CD8-positive, alpha-beta memory T cell (primary cell): Measurements from ENCODE around the gene SHCBP1. TPM values are rescaled to one million over a fixed set of nuclear protein-coding genes. Genes with fewer than 3 reads are reported as not detected.
A peak's percentile ranks its signal among the peaks of the same experiment; 100 is the strongest.
"Not testable (repeated sequence)": the region's sequence is repeated elsewhere in the genome, so short reads cannot be mapped to it uniquely, and the experiment has no call there.

ENCODE experiments used
- CTCF ChIA-PET: fragments of 350-600 bp; sonication (Branson Sonifier 250); formaldehyde crosslinking; loops from one replicate; lab custom pipeline; 2021; ENCODE audit warnings: antibody characterized with exemption; lab: Charles Lee
- POLR2A ChIA-PET: fragments of 350-600 bp; sonication (Branson Sonifier 250); formaldehyde crosslinking; loops from one replicate; lab custom pipeline; 2021; ENCODE audit warnings: antibody characterized with exemption; lab: Charles Lee
- DNase-seq, 5 donors: peaks; one replicate each; pipeline versions ENCODE4 v3.0.0 to v3.0.0-alpha.2; 2020 to 2022; ENCODE audit warnings: mixed read lengths in 1 of 5
- H3K27ac ChIP-seq: one replicate; pipeline ENCODE4 v1.7.0; 2013; ENCODE audit warnings: low read depth, mild to moderate bottlenecking, low read length, moderate library complexity
- H3K27me3 ChIP-seq: 2 replicates; pipeline ENCODE4 v1.7.0; 2013; ENCODE audit warnings: low read length, mild to moderate bottlenecking; ENCODE audit not compliant: insufficient read depth, poor library complexity, severe bottlenecking
- H3K36me3 ChIP-seq: 2 replicates; pipeline ENCODE4 v1.7.0; 2013; ENCODE audit warnings: mild to moderate bottlenecking, low read length, moderate library complexity; ENCODE audit not compliant: insufficient read depth
- H3K4me1 ChIP-seq: 2 replicates; pipeline ENCODE4 v1.7.0; 2013; ENCODE audit warnings: mild to moderate bottlenecking, low read length, moderate library complexity; ENCODE audit not compliant: insufficient read depth
- H3K4me3 ChIP-seq: 2 replicates; pipeline ENCODE4 v1.7.0; 2013; ENCODE audit warnings: mild to moderate bottlenecking, low read length
- H3K9me3 ChIP-seq: 2 replicates; pipeline ENCODE4 v1.7.0; 2013; ENCODE audit warnings: mild to moderate bottlenecking, low read length
- H3K27ac Mint-ChIP-seq, 8 donors: one replicate each; pipeline ENCODE4 v1.8.0; 2020 to 2021; ENCODE audit warnings: mixed read lengths in 8 of 8, mild to moderate bottlenecking in 6 of 8, inconsistent platforms in 3 of 8, moderate library complexity in 3 of 8
- H3K27me3 Mint-ChIP-seq, 2 donors: one replicate each; pipeline ENCODE4 v1.8.0; 2020 to 2021; ENCODE audit warnings: mixed read lengths in 2 of 2, mild to moderate bottlenecking in 1 of 2, moderate library complexity in 1 of 2
- H3K36me3 Mint-ChIP-seq, 3 donors: one replicate each; pipeline ENCODE4 v1.8.0; 2020 to 2021; ENCODE audit warnings: mixed read lengths in 3 of 3, inconsistent platforms in 1 of 3, mild to moderate bottlenecking in 1 of 3
- H3K4me1 Mint-ChIP-seq, 3 donors: one replicate each; pipeline ENCODE4 v1.8.0; 2020 to 2021; ENCODE audit warnings: mixed read lengths in 3 of 3, inconsistent platforms in 1 of 3, mild to moderate bottlenecking in 1 of 3
- H3K4me3 Mint-ChIP-seq, 7 donors: one replicate each; pipeline ENCODE4 v1.8.0; 2020 to 2021; ENCODE audit warnings: mixed read lengths in 7 of 7, mild to moderate bottlenecking in 6 of 7, moderate library complexity in 4 of 7, inconsistent platforms in 2 of 7
- H3K9me3 Mint-ChIP-seq, 5 donors: one replicate each; pipeline ENCODE4 v1.8.0; 2020 to 2022; ENCODE audit warnings: mixed read lengths in 5 of 5, mild to moderate bottlenecking in 3 of 5, moderate library complexity in 2 of 5, inconsistent platforms in 1 of 5
- polyA plus RNA-seq: library from polyadenylated mRNA; unstranded; fragments of 300-500 nt; fragmentation: Illumina TruSeq; gene quantifications from one replicate; pipeline ENCODE4 v1.2.3, GENCODE V29; 2021
- total RNA-seq, 2 experiments: library from RNA; stranded (reverse); gene quantifications; one replicate each; pipeline ENCODE4 v1.2.3, GENCODE V29; 2021

SHCBP1 gene
- total and polyA plus RNA-seq, 3 experiments from 2014 or later: 1.1 to 38.2 (median 35.6) TPM

DNA sequence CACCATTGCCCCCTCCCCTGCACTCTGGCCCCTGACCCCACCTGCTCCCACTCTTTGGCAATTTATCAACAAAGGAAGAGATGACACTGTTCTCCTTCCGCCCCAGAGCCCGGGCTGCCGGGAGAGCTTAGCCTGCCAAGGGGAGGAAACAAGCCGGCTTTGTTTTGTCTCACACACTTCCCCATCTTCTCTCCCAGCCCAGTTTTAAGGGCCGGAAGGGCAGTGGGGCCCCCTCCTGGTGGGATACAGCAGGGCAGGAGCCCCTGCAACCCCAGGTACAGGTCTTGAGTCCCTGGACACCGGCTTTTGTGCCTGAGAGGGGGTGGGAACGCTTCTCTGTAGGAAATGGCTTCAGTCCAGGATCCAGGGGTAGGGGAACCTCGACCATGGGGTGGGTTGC lies 2.1 kb upstream of the SHCBP1 start:
- H3K9me3 ChIP-seq, H3K9me3 Mint-ChIP-seq, POLR2A ChIA-PET, H3K36me3 Mint-ChIP-seq, CTCF ChIA-PET, H3K4me3 ChIP-seq, H3K27ac Mint-ChIP-seq, H3K36me3 ChIP-seq, H3K27me3 ChIP-seq, DNase-seq, H3K27me3 Mint-ChIP-seq, H3K4me1 ChIP-seq, H3K4me3 Mint-ChIP-seq, H3K27ac ChIP-seq: not testable (repeated sequence)
- H3K4me1 Mint-ChIP-seq: peaks cover 22 to 24% (median 23%) of the 10 kb centered on the region in 3 donors

DNA sequence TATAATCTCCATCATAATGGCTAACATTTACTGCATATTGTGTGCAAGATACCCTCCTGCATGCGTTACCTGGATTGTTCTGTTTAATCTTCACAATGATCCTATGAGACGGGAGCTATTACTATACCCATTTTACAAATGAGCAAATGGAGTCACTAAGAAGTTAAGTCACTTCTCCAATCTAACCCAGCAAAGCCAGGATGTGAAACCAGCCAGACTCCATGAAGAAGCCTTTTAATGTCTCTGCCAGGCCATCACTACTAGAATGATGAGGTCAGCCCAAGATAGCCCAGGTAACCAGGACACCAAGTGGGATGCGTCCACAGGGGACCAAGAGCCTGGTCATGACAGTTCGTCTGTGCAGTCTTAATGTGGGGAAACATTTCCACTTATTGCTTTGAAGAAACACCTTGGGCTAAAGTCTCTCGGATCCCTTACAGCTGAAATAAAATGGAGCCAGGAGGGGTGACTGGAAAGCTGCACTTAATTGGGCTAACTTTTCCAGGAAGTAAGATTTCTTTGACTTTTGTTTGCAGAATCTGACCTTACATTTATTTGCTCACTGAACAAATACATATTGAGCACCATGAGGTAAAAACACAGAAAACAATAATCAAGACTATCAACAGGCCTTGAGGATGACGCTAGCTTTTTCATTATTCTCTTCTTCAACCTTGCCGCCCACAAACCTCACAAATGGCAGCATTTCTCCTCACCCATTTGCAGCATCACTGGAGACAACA lies 926 bp upstream of the SHCBP1 start:
- H3K4me3 ChIP-seq: no peak overlapping the region
- no peaks in the 10 kb centered on the region for H3K27me3 Mint-ChIP-seq
- no peaks in the 10 kb centered on the region for H3K36me3 ChIP-seq
- peaks cover 0 to 2% (median 0%) of the 10 kb centered on the region in 3 donors for H3K36me3 Mint-ChIP-seq
- ChIA-PET CTCF (no interaction called here), POLR2A (no interaction called here)
- H3K27ac ChIP-seq: no peak overlapping the region
- H3K27ac Mint-ChIP-seq: peak overlapping the region in 7 of 8 donors; percentile 1 to 92 (median 63)
- H3K9me3 ChIP-seq: no peaks in the 10 kb centered on the region
- peaks cover 22 to 24% (median 23%) of the 10 kb centered on the region in 3 donors for H3K4me1 Mint-ChIP-seq
- H3K9me3 Mint-ChIP-seq: no peaks in the 10 kb centered on the region
- no peaks in the 10 kb centered on the region for H3K27me3 ChIP-seq
- peaks cover 4% of the 10 kb centered on the region for H3K4me1 ChIP-seq
- H3K4me3 Mint-ChIP-seq: peak overlapping the region; percentile 87 to 95 (median 91)
- DNase-seq: no peak

DNA sequence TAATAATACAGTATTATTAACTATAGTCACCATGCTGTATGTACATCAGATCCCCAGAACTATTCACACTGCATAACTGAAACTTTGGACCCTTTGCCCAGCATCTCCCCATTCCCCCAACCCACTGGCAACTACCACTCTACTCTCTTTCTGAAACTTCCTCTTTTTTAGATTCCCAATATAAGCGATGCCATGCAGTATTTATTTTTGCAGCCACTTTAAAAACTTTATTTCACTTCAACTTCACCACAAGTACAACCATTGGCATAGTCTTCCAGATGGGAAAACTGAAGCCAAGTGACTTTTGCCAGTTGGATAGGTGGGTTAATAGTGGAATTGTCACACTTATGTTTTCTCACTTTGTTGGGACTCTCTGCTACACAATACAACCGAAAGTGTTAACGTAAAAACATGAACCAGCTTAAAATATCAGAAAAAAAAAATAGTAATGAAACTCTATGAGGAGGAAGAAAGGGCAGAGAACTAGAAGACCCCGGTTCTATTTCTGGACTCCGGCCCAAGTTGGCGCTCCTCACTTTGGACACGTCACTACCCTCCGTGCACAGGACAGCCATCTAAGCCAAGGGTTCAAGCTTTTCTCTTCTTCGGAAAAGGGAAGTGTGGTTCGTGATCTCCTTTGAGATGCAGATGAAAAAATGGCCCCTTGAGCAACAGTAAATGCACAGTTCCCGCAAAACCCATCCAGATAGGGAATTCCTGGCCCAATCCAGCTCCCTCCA lies 743 bp downstream of the SHCBP1 start:
- H3K4me3 Mint-ChIP-seq: peak overlapping the region; percentile 87 to 95 (median 91)
- ChIA-PET POLR2A (no interaction called here), CTCF (no interaction called here)
- H3K4me1 Mint-ChIP-seq: peaks cover 22 to 29% (median 24%) of the 10 kb centered on the region in 3 donors
- Histone ChIP-seq H3K27me3 (no peaks in the 10 kb centered on the region), H3K36me3 (no peaks in the 10 kb centered on the region), H3K9me3 (no peaks in the 10 kb centered on the region), H3K4me1 (peaks cover 4% of the 10 kb centered on the region), H3K4me3 (peak overlapping the region; percentile 67), H3K27ac (peak overlapping the region; percentile 59)
- no peaks in the 10 kb centered on the region for H3K27me3 Mint-ChIP-seq
- no peaks in the 10 kb centered on the region for H3K9me3 Mint-ChIP-seq
- H3K27ac Mint-ChIP-seq: peak overlapping the region in 6 of 8 donors; percentile 42 to 89 (median 69)
- DNase-seq: no peak
- H3K36me3 Mint-ChIP-seq: peaks cover 0 to 2% (median 0%) of the 10 kb centered on the region in 3 donors

DNA sequence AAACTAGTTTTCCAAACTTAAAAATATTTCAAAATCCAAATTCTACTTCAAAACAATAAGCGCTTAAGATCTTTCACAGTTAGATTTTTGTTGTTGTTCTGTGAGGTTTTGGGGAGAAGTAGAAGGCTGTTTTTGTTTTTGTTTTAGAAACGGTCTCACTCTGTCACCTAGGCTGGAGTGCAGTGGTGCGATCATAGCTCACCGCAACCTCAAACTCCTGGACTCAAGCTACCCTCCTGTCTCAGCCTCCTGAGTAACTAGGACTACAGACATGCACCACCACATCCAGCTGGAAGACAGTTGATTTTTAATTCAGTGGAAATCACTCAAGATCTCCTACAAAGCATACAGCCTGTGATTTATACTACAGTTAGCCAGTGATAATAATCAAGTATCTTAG lies 2.7 kb downstream of the SHCBP1 start:
- CTCF ChIA-PET: no interaction called here
- DNase-seq: no peak

DNA sequence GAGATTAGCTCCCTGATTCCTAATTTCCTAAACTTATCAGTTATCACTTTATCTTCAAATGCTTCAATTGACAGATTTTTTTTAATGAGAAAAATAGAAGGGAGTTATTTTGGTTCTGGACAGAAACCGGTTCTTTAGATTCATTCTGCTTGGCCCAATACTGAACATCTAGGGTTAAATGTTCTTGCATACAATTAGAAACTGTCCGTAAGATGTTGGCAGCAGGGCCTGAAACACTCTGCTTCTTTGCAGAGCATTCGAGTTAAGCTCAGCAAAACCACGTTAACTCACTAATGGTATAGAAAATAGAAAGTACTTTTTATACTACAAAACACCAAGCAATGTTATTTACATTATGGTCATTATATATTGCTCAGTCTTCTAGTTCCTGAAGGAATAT lies 7.2 kb downstream of the SHCBP1 start:
- Histone ChIP-seq H3K27ac (no peak overlapping the region), H3K4me1 (no peaks in the 10 kb centered on the region), H3K27me3 (no peaks in the 10 kb centered on the region), H3K36me3 (no peaks in the 10 kb centered on the region), H3K9me3 (no peaks in the 10 kb centered on the region), H3K4me3 (no peak overlapping the region)
- ChIA-PET POLR2A (no interaction called here), CTCF (interaction anchor here (0.5 kb wide), 1 partner anchor 52 kb away, joined by 3 read pairs; no protein-coding TSS in a partner anchor)
- DNase-seq: no peak
- Mint-ChIP-seq H3K9me3 (no peaks in the 10 kb centered on the region), H3K4me1 (peaks cover 0 to 6% (median 2%) of the 10 kb centered on the region in 3 donors), H3K27me3 (no peaks in the 10 kb centered on the region), H3K36me3 (no peaks in the 10 kb centered on the region), H3K4me3 (no peak overlapping the region), H3K27ac (no peak overlapping the region)

More for the DNA sequence above, 2.7 kb downstream of the SHCBP1 start:
- no peak overlapping the region for H3K4me3 ChIP-seq
- no peaks in the 10 kb centered on the region for H3K27me3 Mint-ChIP-seq
- no peak overlapping the region for H3K27ac Mint-ChIP-seq
- H3K36me3 Mint-ChIP-seq: peaks cover 0 to 2% (median 0%) of the 10 kb centered on the region in 3 donors
- H3K27me3 ChIP-seq: no peaks in the 10 kb centered on the region
- H3K36me3 ChIP-seq: no peaks in the 10 kb centered on the region
- no peaks in the 10 kb centered on the region for H3K9me3 ChIP-seq
- no peaks in the 10 kb centered on the region for H3K9me3 Mint-ChIP-seq
- no peak overlapping the region for H3K27ac ChIP-seq
- POLR2A ChIA-PET: interaction anchor here (0.6 kb wide), 1 partner anchor 10 kb away, joined by 4 read pairs; no protein-coding TSS in a partner anchor
- H3K4me1 ChIP-seq: peaks cover 4% of the 10 kb centered on the region
- peaks cover 24 to 29% (median 24%) of the 10 kb centered on the region in 3 donors for H3K4me1 Mint-ChIP-seq
- H3K4me3 Mint-ChIP-seq: no peak overlapping the region

DNA sequence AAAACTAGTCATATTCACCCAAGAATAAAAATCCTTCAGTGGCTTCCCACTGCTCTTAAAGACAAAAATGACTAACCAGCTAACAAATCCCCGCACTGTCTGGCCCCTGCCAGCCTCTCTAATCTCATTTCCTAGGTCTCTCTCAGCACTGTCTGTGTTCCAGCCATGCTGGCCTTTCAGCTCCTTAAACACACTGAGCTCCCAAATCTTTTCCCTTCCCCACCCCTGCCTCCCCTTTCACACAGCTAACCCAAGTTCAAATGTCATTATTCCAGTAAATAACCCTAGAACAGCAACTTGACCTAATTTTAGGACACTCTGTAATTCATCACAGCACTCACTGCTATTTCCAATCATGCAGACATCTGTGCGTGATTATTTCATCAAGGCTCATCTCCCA lies 7.8 kb downstream of the SHCBP1 start:
- POLR2A ChIA-PET: no interaction called here
- Mint-ChIP-seq H3K36me3 (no peaks in the 10 kb centered on the region), H3K9me3 (no peaks in the 10 kb centered on the region), H3K4me3 (no peak overlapping the region), H3K27ac (no peak overlapping the region), H3K27me3 (no peaks in the 10 kb centered on the region), H3K4me1 (peaks cover 0 to 6% (median 2%) of the 10 kb centered on the region in 3 donors)
- CTCF ChIA-PET: no interaction called here
- DNase-seq: no peak
- Histone ChIP-seq H3K27me3 (no peaks in the 10 kb centered on the region), H3K36me3 (no peaks in the 10 kb centered on the region), H3K27ac (no peak overlapping the region), H3K4me1 (no peaks in the 10 kb centered on the region), H3K4me3 (no peak overlapping the region), H3K9me3 (no peaks in the 10 kb centered on the region)

DNA sequence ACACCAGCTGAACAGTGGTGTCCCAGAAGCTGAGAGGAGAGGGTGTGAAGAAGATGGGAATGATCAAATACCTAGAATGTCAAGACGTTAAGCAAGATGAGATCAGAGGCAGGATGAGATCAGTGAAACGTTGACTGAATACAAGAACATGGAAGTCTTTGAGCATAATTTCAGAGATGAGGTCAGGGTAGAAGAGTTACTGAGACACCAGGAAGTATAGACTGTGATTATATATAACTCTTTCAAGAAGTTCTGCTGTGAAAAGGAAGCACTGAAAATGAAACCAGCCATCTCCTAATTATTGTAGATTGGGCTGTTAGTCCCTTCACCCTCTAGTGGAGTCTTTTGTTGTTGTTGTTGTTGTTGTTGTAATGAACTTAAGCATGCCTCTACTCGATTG lies 9.1 kb downstream of the SHCBP1 start:
- Histone ChIP-seq H3K36me3 (no peaks in the 10 kb centered on the region), H3K9me3 (no peaks in the 10 kb centered on the region), H3K27me3 (no peaks in the 10 kb centered on the region), H3K4me1 (no peaks in the 10 kb centered on the region), H3K27ac (no peak overlapping the region), H3K4me3 (no peak overlapping the region)
- CTCF ChIA-PET: no interaction called here
- H3K27me3 Mint-ChIP-seq: no peaks in the 10 kb centered on the region
- no peaks in the 10 kb centered on the region for H3K9me3 Mint-ChIP-seq
- H3K4me1 Mint-ChIP-seq: peaks cover 0 to 6% (median 2%) of the 10 kb centered on the region in 3 donors
- DNase-seq: no peak
- POLR2A ChIA-PET: no interaction called here
- H3K27ac Mint-ChIP-seq: no peak overlapping the region
- no peaks in the 10 kb centered on the region for H3K36me3 Mint-ChIP-seq
- no peak overlapping the region for H3K4me3 Mint-ChIP-seq

DNA sequence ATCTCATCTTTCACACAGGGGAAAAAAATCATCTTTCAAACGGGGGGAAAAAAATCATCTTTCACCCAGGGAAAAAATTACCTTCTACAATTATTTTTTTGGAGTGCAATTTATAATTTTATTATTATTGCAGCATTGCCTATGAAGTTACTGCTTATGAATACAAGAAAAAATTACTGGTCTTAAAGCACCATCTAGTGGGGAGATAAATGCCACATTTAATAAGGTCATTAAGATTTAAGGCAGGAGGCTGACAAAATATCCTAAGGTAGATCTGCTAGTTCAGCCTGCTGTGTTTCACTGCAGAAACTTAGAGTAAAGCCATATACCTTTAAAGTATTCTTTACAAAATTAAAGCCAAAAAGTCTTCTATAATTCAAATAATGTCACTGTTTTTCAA lies 13.7 kb downstream of the SHCBP1 start:
- Histone ChIP-seq H3K27ac (no peak overlapping the region), H3K9me3 (no peaks in the 10 kb centered on the region), H3K27me3 (no peaks in the 10 kb centered on the region), H3K36me3 (no peaks in the 10 kb centered on the region), H3K4me3 (no peak overlapping the region), H3K4me1 (no peaks in the 10 kb centered on the region)
- Mint-ChIP-seq H3K27ac (no peak overlapping the region), H3K4me1 (peaks cover 0 to 1% (median 0%) of the 10 kb centered on the region in 3 donors), H3K9me3 (no peaks in the 10 kb centered on the region), H3K4me3 (no peak overlapping the region), H3K36me3 (no peaks in the 10 kb centered on the region), H3K27me3 (no peaks in the 10 kb centered on the region)
- CTCF ChIA-PET: interaction anchor here (1.2 to 3.0 kb wide), 2 partner anchors 54 to 56 kb away, joined by 3 to 15 read pairs; no protein-coding TSS in a partner anchor
- POLR2A ChIA-PET: no interaction called here
- DNase-seq: peak in 1 of 5 donors; percentile 24
